Peyer's patch (tissue), 4 donors: Measurements from ENCODE around the gene CHCHD4.

Experiments
- CTCF ChIP-seq, 6 experiments: fragments of 450-650 bp in 4 of 6; fragments of 200-600 bp in 2 of 6; sonication (generic) in 1 of 6; IDR thresholded peaks; one replicate each; pipeline ENCODE4 v1.5.1; 2017 to 2019; ENCODE audit warnings: antibody characterized with exemption in 6 of 6, mild to moderate bottlenecking in 3 of 6, moderate library complexity in 1 of 6
- POLR2A ChIP-seq, 2 donors: fragments of 450-650 bp; IDR thresholded peaks; one replicate each; pipeline ENCODE4 v1.5.1; 2017; ENCODE audit warnings: antibody characterized with exemption in 2 of 2, mild to moderate bottlenecking in 2 of 2, moderate library complexity in 2 of 2

DNA sequence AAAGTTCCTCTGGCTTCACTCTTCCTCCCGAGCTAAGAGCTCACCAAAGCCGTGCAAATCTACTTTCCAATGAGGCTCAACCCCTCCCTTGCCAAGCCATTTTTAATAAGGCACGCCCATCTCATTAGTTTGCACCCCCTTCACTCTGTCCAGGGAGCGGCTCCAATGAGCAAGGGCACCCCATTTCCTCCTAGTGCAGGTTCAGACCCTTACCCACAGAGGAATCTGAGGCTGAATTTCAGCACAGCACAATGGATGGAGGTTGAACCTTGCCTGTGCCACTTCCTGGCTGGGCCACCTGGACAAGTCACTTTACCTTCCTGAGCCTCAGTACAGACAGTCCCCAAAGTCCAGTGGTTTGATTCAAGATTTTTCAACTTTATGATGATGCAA, 28.3 kb upstream of the CHCHD4 start:
- TF ChIP-seq CTCF (IDR thresholded peaks at IDR 0.05): no peak
- TF ChIP-seq POLR2A (IDR thresholded peaks at IDR 0.05): no peak
